IMR-90 (cell line): Measurements from ENCODE around the gene EPB41L2.

Experiments used
- BHLHE40 ChIP-seq: fragments of 150-350 bp; IDR thresholded peaks from 2 replicates; pipeline ENCODE4 v1.6.1; 2016; ENCODE audit warnings: mild to moderate bottlenecking, low read depth, low read length
- CEBPB ChIP-seq: IDR thresholded peaks from 2 replicates; pipeline ENCODE4 v1.6.1; 2012; ENCODE audit warnings: low read depth, low read length, improper control_type of control experiment
- FOS ChIP-seq: fragments of 150-350 bp; IDR thresholded peaks from 2 replicates; pipeline ENCODE4 v1.6.1; 2016; ENCODE audit warnings: low read depth, low read length
- MAZ ChIP-seq: IDR thresholded peaks from 2 replicates; pipeline ENCODE4 v1.6.1; 2012; ENCODE audit warnings: low read depth, mild to moderate bottlenecking, low read length, improper control_type of control experiment, moderate library complexity, borderline replicate concordance
- MXI1 ChIP-seq: IDR thresholded peaks from 2 replicates; pipeline ENCODE4 v1.6.1; 2012; ENCODE audit warnings: low read depth, mild to moderate bottlenecking, low read length, moderate library complexity, borderline replicate concordance
- POLR2A ChIP-seq: IDR thresholded peaks from 2 replicates; pipeline ENCODE4 v1.6.1; 2012; ENCODE audit warnings: mild to moderate bottlenecking, low read depth, low read length
- RAD21 ChIP-seq: IDR thresholded peaks from 2 replicates; pipeline ENCODE4 v1.6.1; 2012; ENCODE audit warnings: low read length, improper control_type of control experiment
- RCOR1 ChIP-seq: IDR thresholded peaks from 2 replicates; pipeline ENCODE4 v1.6.1; 2012; ENCODE audit warnings: mild to moderate bottlenecking, low read length, improper control_type of control experiment; ENCODE audit not compliant: insufficient replicate concordance
- RFX5 ChIP-seq: IDR thresholded peaks from 2 replicates; pipeline ENCODE4 v1.8.0; 2012; ENCODE audit warnings: low read depth, mild to moderate bottlenecking, low read length, moderate library complexity
- SMC3 ChIP-seq: fragments of 150-350 bp; IDR thresholded peaks from 2 replicates; pipeline ENCODE4 v1.6.1; 2016; ENCODE audit warnings: low read depth, mild to moderate bottlenecking, antibody characterized with exemption, low read length, moderate library complexity
- TF ChIP-seq, protein P1 (sequence below): conservative IDR thresholded peaks from 2 replicates; pipeline ENCODE4 v1.5.1; 2012; ENCODE audit warnings: mild to moderate bottlenecking, low read depth, low read length, improper control_type of control experiment
- TF ChIP-seq, protein P2 (sequence below): fragments of 150-350 bp; IDR thresholded peaks from 2 replicates; pipeline ENCODE4 v1.6.1; 2017; ENCODE audit warnings: mild to moderate bottlenecking, antibody characterized with exemption, low read length, low read depth
- TF ChIP-seq, protein P3 (sequence below): fragments of 150-350 bp; IDR thresholded peaks from 2 replicates; pipeline ENCODE4 v1.6.1; 2016; ENCODE audit warnings: low read depth, mild to moderate bottlenecking, low read length, moderate library complexity, borderline replicate concordance

DNA sequence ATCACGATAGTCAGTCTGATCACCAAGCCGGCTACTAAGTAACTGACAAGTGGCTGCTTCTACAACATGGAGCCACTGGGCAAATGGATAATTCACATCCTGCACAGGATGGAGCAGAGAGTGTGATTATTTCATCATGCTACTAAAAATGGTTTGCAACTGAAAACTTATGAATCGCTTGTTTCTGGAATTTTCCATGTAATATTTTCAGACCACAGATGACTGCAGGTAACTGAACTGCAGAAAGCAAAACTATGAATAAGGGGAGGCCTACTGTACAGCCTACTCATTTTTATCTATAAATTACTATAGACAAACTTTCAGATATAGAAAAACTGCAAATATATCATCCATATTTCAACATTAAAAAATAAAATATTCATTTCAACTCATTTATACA lies 91.5 kb downstream of the EPB41L2 start:
- TF ChIP-seq, protein P1, sequence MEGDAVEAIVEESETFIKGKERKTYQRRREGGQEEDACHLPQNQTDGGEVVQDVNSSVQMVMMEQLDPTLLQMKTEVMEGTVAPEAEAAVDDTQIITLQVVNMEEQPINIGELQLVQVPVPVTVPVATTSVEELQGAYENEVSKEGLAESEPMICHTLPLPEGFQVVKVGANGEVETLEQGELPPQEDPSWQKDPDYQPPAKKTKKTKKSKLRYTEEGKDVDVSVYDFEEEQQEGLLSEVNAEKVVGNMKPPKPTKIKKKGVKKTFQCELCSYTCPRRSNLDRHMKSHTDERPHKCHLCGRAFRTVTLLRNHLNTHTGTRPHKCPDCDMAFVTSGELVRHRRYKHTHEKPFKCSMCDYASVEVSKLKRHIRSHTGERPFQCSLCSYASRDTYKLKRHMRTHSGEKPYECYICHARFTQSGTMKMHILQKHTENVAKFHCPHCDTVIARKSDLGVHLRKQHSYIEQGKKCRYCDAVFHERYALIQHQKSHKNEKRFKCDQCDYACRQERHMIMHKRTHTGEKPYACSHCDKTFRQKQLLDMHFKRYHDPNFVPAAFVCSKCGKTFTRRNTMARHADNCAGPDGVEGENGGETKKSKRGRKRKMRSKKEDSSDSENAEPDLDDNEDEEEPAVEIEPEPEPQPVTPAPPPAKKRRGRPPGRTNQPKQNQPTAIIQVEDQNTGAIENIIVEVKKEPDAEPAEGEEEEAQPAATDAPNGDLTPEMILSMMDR, result no peak
- TF ChIP-seq MXI1, result no peak
- TF ChIP-seq RFX5, result no peak
- no peak for TF ChIP-seq POLR2A
- no peak for TF ChIP-seq BHLHE40
- TF ChIP-seq FOS, result no peak
- TF ChIP-seq, protein P2, sequence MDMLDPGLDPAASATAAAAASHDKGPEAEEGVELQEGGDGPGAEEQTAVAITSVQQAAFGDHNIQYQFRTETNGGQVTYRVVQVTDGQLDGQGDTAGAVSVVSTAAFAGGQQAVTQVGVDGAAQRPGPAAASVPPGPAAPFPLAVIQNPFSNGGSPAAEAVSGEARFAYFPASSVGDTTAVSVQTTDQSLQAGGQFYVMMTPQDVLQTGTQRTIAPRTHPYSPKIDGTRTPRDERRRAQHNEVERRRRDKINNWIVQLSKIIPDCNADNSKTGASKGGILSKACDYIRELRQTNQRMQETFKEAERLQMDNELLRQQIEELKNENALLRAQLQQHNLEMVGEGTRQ, result no peak
- no peak for TF ChIP-seq RCOR1
- TF ChIP-seq, protein P3, sequence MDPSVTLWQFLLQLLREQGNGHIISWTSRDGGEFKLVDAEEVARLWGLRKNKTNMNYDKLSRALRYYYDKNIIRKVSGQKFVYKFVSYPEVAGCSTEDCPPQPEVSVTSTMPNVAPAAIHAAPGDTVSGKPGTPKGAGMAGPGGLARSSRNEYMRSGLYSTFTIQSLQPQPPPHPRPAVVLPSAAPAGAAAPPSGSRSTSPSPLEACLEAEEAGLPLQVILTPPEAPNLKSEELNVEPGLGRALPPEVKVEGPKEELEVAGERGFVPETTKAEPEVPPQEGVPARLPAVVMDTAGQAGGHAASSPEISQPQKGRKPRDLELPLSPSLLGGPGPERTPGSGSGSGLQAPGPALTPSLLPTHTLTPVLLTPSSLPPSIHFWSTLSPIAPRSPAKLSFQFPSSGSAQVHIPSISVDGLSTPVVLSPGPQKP, result no peak
- no peak for TF ChIP-seq RAD21
- TF ChIP-seq SMC3, result no peak
- no peak for TF ChIP-seq MAZ
- no peak for TF ChIP-seq CEBPB
